Neuronal stem cell (in vitro differentiated cells): ENCODE data around the gene TMEM61.
A peak's percentile ranks its signal among the peaks of the same experiment; 100 is the strongest.

ENCODE experiments used
- DNase-seq: peaks from one replicate; pipeline ENCODE4 v3.0.0-alpha.2; 2013; ENCODE audit warnings: low spot score
- H2AFZ ChIP-seq: one replicate; pipeline ENCODE4 v1.6.1; 2013; ENCODE audit warnings: mild to moderate bottlenecking, low read length, inconsistent platforms
- H2AK5ac ChIP-seq: 2 replicates; pipeline ENCODE4 v1.6.1; 2013; ENCODE audit warnings: low read depth, mild to moderate bottlenecking, inconsistent platforms, low read length, moderate library complexity, mixed read lengths
- H2BK120ac ChIP-seq: 2 replicates; pipeline ENCODE4 v1.6.1; 2013; ENCODE audit warnings: low read depth, mild to moderate bottlenecking, inconsistent platforms, low read length, moderate library complexity, mixed read lengths
- H2BK12ac ChIP-seq: one replicate; pipeline ENCODE4 v1.6.1; 2013; ENCODE audit warnings: low read length, inconsistent platforms
- H2BK15ac ChIP-seq: 2 replicates; pipeline ENCODE4 v1.6.1; 2013; ENCODE audit warnings: mild to moderate bottlenecking, low read length, inconsistent platforms, mixed read lengths
- H2BK5ac ChIP-seq: one replicate; pipeline ENCODE4 v1.6.1; 2013; ENCODE audit warnings: inconsistent platforms, mild to moderate bottlenecking, low read length, moderate library complexity
- H3K14ac ChIP-seq: one replicate; pipeline ENCODE4 v1.6.1; 2013; ENCODE audit warnings: low read length, inconsistent platforms
- H3K18ac ChIP-seq: 2 replicates; pipeline ENCODE4 v1.6.1; 2013; ENCODE audit warnings: low read length, inconsistent platforms
- H3K23ac ChIP-seq: 2 replicates; pipeline ENCODE4 v1.6.1; 2013; ENCODE audit warnings: low read depth, mild to moderate bottlenecking, mixed read lengths, low read length, inconsistent platforms; ENCODE audit not compliant: poor library complexity
- H3K27ac ChIP-seq: replicated peaks from 3 replicates; pipeline ENCODE4 v1.5.1; 2013; ENCODE audit warnings: low read length, inconsistent platforms
- H3K27me3 ChIP-seq, 3 experiments: 2 replicates each; pipeline ENCODE4 v1.6.1; 2013; ENCODE audit warnings: low read length in 3 of 3, mild to moderate bottlenecking in 2 of 3, inconsistent platforms in 1 of 3, low read depth in 1 of 3, mixed read lengths in 1 of 3, moderate library complexity in 1 of 3; ENCODE audit not compliant: control insufficient read depth in 3 of 3, insufficient read depth in 3 of 3
- H3K36me3 ChIP-seq, 2 donors: replicated peaks in 1 of 2; 2 replicates each; pipeline ENCODE4 v1.6.1; 2013; ENCODE audit warnings: low read length in 2 of 2; ENCODE audit not compliant: control insufficient read depth in 2 of 2, insufficient read depth in 2 of 2
- H3K4ac ChIP-seq: 2 replicates; pipeline ENCODE4 v1.6.1; 2013; ENCODE audit warnings: inconsistent platforms, mild to moderate bottlenecking, low read length, moderate library complexity
- H3K4me1 ChIP-seq, 2 donors: 1 replicate in 1 of 2; 2 replicates in 1 of 2; pipeline ENCODE4 v1.6.1; 2013; ENCODE audit warnings: low read length in 2 of 2, low read depth in 1 of 2; ENCODE audit not compliant: control insufficient read depth in 2 of 2, insufficient read depth in 1 of 2
- H3K4me2 ChIP-seq: one replicate; pipeline ENCODE4 v1.6.1; 2013; ENCODE audit warnings: mild to moderate bottlenecking, low read length, inconsistent platforms; ENCODE audit not compliant: insufficient read depth, poor library complexity, severe bottlenecking
- H3K4me3 ChIP-seq, 2 donors: 2 replicates each; pipeline ENCODE4 v1.5.1; 2013; ENCODE audit warnings: low read length in 2 of 2, mild to moderate bottlenecking in 2 of 2, inconsistent platforms in 1 of 2, moderate library complexity in 1 of 2
- H3K79me1 ChIP-seq: one replicate; pipeline ENCODE4 v1.6.1; 2013; ENCODE audit warnings: low read depth, mild to moderate bottlenecking, inconsistent platforms, low read length, moderate library complexity
- H3K9ac ChIP-seq: one replicate; pipeline ENCODE4 v1.6.1; 2013; ENCODE audit warnings: mild to moderate bottlenecking, low read depth, low read length, inconsistent platforms; ENCODE audit not compliant: poor library complexity
- H3K9me3 ChIP-seq, 2 donors: replicated peaks in 1 of 2; 2 replicates each; pipeline versions ENCODE3 to v1.6.1; 2013; ENCODE audit warnings: low read length in 2 of 2, mild to moderate bottlenecking in 2 of 2, inconsistent platforms in 1 of 2, low read depth in 1 of 2, mixed read lengths in 1 of 2, moderate library complexity in 1 of 2; ENCODE audit not compliant: control insufficient read depth in 2 of 2, insufficient read depth in 1 of 2
- H4K8ac ChIP-seq: one replicate; pipeline ENCODE4 v1.6.1; 2013; ENCODE audit warnings: low read depth, mild to moderate bottlenecking, inconsistent platforms, low read length, moderate library complexity
- H4K91ac ChIP-seq: one replicate; pipeline ENCODE4 v1.6.1; 2013; ENCODE audit warnings: low read length, low read depth, mild to moderate bottlenecking, inconsistent platforms; ENCODE audit not compliant: poor library complexity
- WGBS, 2 donors: extraction: QIAGEN DNeasy Blood & Tissue Kit; methylation state at CpG; one replicate each; pipeline ENCODE4 v1.1.7; 2013; ENCODE audit warnings: missing lambda C conversion rate in 2 of 2, mixed read lengths in 1 of 2; ENCODE audit not compliant: insufficient read length in 2 of 2, insufficient replicate concordance in 1 of 2; ENCODE audit errors: extremely low coverage in 2 of 2; 5-methylcytosine and 5-hydroxymethylcytosine counted together

Gene TMEM61

GRCh38 chr1:54949053-54949452 is 31.4 kb upstream of the TMEM61 start:
- no peak overlapping the region for H4K91ac ChIP-seq
- H3K9ac ChIP-seq, result no peak overlapping the region
- no peaks in the 10 kb centered on the region for H3K36me3 ChIP-seq
- H2BK5ac ChIP-seq, result no peak overlapping the region
- no peak overlapping the region for H2BK12ac ChIP-seq
- H3K27me3 ChIP-seq, result peaks cover 0 to 4% (median 0%) of the 10 kb centered on the region in 3 experiments
- H3K9me3 ChIP-seq, result no peaks in the 10 kb centered on the region
- H3K18ac ChIP-seq, result no peak overlapping the region
- no peak overlapping the region for H4K8ac ChIP-seq
- no CpG with 5 or more reads among the region's 4 CpGs for WGBS, 2 donors
- H3K79me1 ChIP-seq, result no peaks in the 10 kb centered on the region
- H3K4me2 ChIP-seq, result no peak overlapping the region
- no peak overlapping the region for H3K4me3 ChIP-seq
- no peak overlapping the region for H3K4ac ChIP-seq
- H3K23ac ChIP-seq, result no peak overlapping the region
- no peak overlapping the region for H3K27ac ChIP-seq
- no peak for DNase-seq
- no peak overlapping the region for H3K14ac ChIP-seq
- no peak overlapping the region for H2AFZ ChIP-seq
- peaks cover 0 to 4% of the 10 kb centered on the region in 2 donors for H3K4me1 ChIP-seq
- H2AK5ac ChIP-seq, result no peak overlapping the region
- H2BK15ac ChIP-seq, result no peak overlapping the region
- no peak overlapping the region for H2BK120ac ChIP-seq

GRCh38 chr1:54950006-54950368 is 30.4 kb upstream of the TMEM61 start:
- H3K36me3 ChIP-seq, result no peaks in the 10 kb centered on the region
- no peak overlapping the region for H2BK120ac ChIP-seq
- H2BK15ac ChIP-seq, result peak overlapping the region; percentile 47
- no peak overlapping the region for H3K4me2 ChIP-seq
- H3K27me3 ChIP-seq, result peaks cover 0 to 4% (median 0%) of the 10 kb centered on the region in 3 experiments
- no CpG with 5 or more reads among the region's 6 CpGs for WGBS, 2 donors
- H3K4me3 ChIP-seq, result no peak overlapping the region
- no peak for DNase-seq
- no peak overlapping the region for H2BK12ac ChIP-seq
- peaks cover 0 to 3% of the 10 kb centered on the region in 2 donors for H3K9me3 ChIP-seq
- H4K91ac ChIP-seq, result peak overlapping the region; percentile 18
- no peak overlapping the region for H3K23ac ChIP-seq
- peak overlapping the region; percentile 92 for H3K18ac ChIP-seq
- H3K27ac ChIP-seq, result no peak overlapping the region
- no peak overlapping the region for H3K9ac ChIP-seq
- no peak overlapping the region for H2AK5ac ChIP-seq
- H2BK5ac ChIP-seq, result no peak overlapping the region
- no peak overlapping the region for H3K4ac ChIP-seq
- no peak overlapping the region for H3K14ac ChIP-seq
- H2AFZ ChIP-seq, result peak overlapping the region; percentile 89
- peak overlapping the region; percentile 98 for H4K8ac ChIP-seq
- peaks cover 0 to 4% of the 10 kb centered on the region in 2 donors for H3K4me1 ChIP-seq
- no peaks in the 10 kb centered on the region for H3K79me1 ChIP-seq

GRCh38 chr1:54950369-54951163 is 29.9 kb upstream of the TMEM61 start:
- no peak overlapping the region for H3K27ac ChIP-seq
- no CpG with 5 or more reads among the region's 27 CpGs for WGBS, 2 donors

GRCh38 chr1:54951810-54952226 is 28.6 kb upstream of the TMEM61 start:
- no CpG with 5 or more reads among the region's 4 CpGs for WGBS, 2 donors
- H3K27ac ChIP-seq, result no peak overlapping the region
- H4K91ac ChIP-seq, result no peak overlapping the region

More at GRCh38 chr1:54950369-54951163, 29.9 kb upstream of the TMEM61 start:
- Histone ChIP-seq H3K4me2 (no peak overlapping the region), H3K9me3 (peaks cover 0 to 3% of the 10 kb centered on the region in 2 donors), H2BK120ac (no peak overlapping the region), H2BK15ac (peak overlapping the region; percentile 47), H3K27me3 (peaks cover 0 to 4% (median 0%) of the 10 kb centered on the region in 3 experiments), H3K4ac (no peak overlapping the region), H2AFZ (peak overlapping the region; percentile 89), H4K8ac (peak overlapping the region; percentile 98), H2BK5ac (no peak overlapping the region), H2AK5ac (no peak overlapping the region), H4K91ac (peak overlapping the region; percentile 18), H2BK12ac (no peak overlapping the region), H3K79me1 (no peaks in the 10 kb centered on the region), H3K18ac (peak overlapping the region; percentile 92), H3K4me1 (peaks cover 0 to 4% of the 10 kb centered on the region in 2 donors), H3K23ac (no peak overlapping the region), H3K9ac (peak overlapping the region; percentile 81), H3K4me3 (peak overlapping the region in 1 of 2 donors; percentile 3), H3K36me3 (no peaks in the 10 kb centered on the region), H3K14ac (no peak overlapping the region)
- DNase-seq, result peak; percentile 83

More at GRCh38 chr1:54951810-54952226, 28.6 kb upstream of the TMEM61 start:
- no peaks in the 10 kb centered on the region for H3K27me3 ChIP-seq
- no peak overlapping the region for H2BK5ac ChIP-seq
- no peak overlapping the region for H3K14ac ChIP-seq
- H3K23ac ChIP-seq, result no peak overlapping the region
- H2BK12ac ChIP-seq, result no peak overlapping the region
- H3K36me3 ChIP-seq, result no peaks in the 10 kb centered on the region
- peaks cover 0 to 4% of the 10 kb centered on the region in 2 donors for H3K4me1 ChIP-seq
- no peak for DNase-seq
- H3K4me2 ChIP-seq, result no peak overlapping the region
- H3K18ac ChIP-seq, result no peak overlapping the region
- no peak overlapping the region for H3K4ac ChIP-seq
- no peak overlapping the region for H2AK5ac ChIP-seq
- H2BK15ac ChIP-seq, result no peak overlapping the region
- H3K9ac ChIP-seq, result no peak overlapping the region
- H2AFZ ChIP-seq, result peak overlapping the region; percentile 3
- no peak overlapping the region for H3K4me3 ChIP-seq
- no peaks in the 10 kb centered on the region for H3K79me1 ChIP-seq
- no peak overlapping the region for H2BK120ac ChIP-seq
- peaks cover 0 to 3% of the 10 kb centered on the region in 2 donors for H3K9me3 ChIP-seq
- no peak overlapping the region for H4K8ac ChIP-seq
